Measurements from ENCODE around the gene MTMR3.

MTMR3 gene

GRCh38 chr22:29917052-29917902 lies 34.3 kb downstream of the MTMR3 start:
- no peak for DNase-seq

DNA sequence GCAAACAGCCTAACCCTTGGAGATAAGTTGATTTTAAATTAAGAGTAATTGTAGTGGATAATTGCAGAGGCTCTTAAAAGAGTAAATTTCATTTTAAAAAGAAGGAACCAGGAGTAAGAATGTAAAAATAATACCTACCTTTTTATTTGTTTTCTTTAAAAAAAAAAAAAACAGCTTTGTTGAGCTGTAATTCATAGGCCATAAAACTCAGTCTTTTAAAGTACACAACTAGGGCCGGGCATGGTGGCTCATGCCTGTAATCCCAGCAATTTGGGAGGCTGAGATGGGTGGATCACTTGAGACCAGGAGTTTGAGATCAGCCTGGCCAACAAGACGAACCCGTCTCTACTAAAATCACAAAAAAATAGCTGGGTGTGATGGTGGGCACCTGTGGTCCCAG lies 42.4 kb downstream of the MTMR3 start:
- no peak for DNase-seq

DNA sequence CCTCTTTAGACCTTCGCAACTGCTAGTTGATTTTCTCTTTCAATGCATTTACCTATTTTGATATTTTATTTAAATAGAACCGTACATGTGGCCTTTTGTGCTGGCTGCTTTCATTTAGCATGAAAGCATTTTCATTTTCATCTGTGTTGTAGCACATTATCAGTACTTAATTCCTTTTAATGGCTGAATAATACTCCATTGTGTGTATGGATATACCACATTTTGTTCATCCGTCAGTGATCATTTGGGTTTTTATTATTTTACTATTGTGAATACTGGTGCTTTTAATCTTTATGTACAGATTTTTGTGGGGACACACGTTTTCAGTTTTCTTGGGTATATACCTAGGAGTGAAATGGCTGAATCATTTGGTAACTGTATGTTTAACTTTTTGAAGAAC lies 43.1 kb downstream of the MTMR3 start:
- DNase-seq, result no peak

- no peak for DNase-seq
Measured at GRCh38 chr22:29932136-29932535, 49.2 kb downstream of the MTMR3 start.

DNA sequence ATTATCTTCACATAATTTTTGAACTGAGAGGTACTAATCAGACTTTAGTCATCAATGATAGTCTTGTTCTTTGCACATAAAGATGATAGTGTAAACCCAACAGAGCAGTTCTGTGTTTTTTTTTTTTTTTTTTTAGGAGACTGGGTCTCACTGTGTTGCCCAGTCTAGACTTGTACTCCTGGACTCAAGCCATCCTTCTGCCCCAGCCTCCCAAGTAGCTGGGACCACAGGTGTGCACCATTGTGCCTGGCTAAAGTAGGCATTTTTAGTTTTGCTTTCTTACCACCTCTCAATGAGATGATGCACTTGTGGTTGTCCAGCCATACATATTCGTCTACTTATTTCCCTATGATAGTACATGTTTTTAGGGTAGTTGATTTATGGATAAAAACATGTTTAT lies 50.6 kb downstream of the MTMR3 start:
- no peak for DNase-seq

DNA sequence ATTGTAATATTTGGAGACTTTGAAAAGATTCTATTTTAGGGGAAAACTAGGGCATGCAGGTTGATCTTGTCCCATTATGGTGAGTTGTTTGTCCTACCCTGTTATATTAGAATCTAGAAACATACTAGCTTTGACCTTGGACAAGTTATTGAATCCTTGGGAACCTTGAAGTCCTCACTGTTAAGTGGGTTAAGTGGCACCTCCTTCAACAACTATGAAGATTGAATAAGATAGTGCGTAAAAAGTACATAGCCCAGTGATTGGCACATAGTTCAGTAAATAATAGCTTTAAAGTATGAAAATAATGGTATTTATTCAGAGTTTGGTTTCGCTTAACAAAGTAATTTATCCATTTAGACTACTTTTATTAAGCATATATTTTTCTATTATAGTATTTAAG lies 51.6 kb downstream of the MTMR3 start:
- no peak for DNase-seq

- no peak for DNase-seq
Measured at GRCh38 chr22:29936186-29936585, 53.2 kb downstream of the MTMR3 start.

DNA sequence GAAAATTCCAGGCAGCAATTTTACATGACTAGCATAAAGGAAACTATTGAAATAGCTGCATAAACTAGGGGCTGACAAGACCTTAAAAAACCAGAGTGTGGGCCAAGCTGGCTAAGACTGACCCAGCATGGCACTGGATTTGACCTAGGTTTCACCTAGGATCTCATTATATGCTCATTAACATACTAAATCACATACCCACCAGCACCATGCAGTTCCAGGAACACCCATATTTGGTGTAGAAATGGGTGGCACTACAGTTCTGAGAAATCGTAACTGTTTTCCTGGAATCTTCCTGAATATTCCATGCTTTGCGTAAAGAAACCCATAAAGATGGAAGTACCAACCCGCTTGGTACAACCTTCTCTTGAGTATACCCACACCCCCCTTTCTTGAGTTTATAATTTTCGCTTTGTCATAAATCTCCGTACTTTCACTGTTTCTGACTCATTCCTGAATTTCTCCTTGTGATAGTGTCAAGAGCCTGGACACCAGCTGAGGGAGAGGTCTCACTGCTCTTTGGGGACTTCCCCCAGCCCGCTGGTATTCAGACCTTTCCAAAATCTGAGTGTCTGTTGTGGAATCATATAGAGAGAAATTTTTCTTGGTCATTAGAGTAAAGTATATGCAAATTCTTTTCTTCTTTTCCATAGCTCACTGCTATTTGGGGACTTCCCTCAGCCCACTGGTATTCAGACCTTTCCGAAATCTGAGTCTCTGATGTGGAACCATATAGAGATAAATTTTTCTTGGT lies 55.1 kb downstream of the MTMR3 start:
- DNase-seq, result peak; percentile 58

- DNase-seq, result no peak
Measured at GRCh38 chr22:29940526-29940925, 57.6 kb downstream of the MTMR3 start.

GRCh38 chr22:29944339-29944738 lies 61.4 kb downstream of the MTMR3 start:
- DNase-seq, result no peak

GRCh38 chr22:29945435-29945834 lies 62.5 kb downstream of the MTMR3 start:
- no peak for DNase-seq

DNA sequence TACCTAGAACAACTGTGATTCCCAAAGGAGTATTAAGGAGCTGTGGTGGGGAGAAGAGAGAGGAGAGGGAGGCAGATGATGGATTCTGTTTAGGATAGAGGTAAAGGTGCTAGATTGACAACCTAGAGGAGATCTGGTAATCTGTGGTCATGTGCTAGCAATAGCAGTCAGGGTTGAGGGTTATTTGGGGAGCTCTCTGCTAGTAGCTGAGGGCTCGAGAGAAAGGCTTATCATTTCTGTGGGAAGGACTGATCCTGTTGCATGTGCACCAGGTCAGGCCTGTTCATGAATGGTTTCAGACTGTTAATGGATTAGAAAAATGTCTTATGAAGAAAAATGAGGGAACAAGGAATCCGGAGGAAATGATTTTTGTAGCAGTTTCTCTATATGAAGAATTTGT lies 63.2 kb downstream of the MTMR3 start:
- DNase-seq, result no peak

DNA sequence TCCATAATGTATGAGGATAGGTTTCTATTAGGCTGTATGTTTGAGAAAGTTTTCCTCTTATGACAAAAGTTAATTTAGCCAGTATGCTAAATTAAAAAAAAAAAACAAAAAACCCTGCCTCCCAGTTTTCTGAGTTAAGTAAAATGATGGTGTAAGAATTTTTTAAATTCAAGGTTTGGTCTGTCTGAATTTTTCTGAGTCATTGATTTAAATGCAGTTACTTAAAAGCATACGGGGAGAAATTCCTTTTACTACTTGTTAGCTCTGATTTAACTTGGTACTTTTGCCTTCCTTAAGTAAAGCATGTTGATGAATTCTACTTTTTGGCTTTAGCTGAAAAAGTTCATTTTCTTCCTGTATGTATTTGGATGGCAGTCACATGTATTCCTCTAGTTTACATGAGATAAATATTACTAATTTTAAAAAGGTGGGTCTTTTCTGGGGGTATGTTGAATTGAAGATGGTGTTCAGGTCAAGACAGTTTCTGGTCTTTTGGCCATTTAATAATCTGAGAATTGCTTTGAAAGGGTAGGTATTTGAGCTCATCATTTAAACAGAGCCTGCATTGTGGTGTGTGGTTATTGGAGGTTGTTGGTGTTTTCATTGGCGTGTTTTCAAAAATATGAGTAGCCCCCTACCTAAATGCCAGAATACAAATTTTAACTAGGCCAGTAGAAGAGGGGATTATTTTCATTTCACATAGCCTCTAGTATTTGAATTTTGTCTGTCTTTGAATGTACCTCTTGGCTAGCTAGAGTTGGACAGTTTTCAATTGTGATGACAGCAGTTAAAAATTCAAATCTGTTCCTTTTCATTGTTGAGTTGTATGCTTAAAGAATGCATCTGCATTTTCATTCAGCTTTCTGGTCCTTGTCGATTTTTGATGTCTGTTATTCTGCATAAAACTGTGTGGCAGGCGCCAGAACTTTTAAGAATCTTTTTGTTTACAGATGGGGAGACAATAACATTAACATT lies 64.7 kb downstream of the MTMR3 start:
- no peak for DNase-seq

DNA sequence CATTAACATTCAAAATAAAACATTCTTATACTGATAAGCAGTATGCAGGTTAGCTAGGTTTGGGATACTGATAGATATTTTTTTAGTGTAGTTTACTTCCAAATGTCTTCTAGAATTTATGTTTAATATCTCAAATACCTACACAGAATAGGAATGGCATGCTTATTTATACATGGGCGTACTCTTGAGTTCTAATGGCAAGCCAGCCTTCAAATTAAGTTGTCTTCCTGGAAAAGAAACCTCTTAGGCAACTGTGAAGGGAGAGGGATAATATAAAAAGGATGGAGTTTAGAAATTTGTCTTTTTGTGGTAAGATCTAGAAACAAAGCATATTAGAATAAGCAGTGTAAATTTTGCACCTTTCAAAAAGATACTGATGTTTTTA lies 65.4 kb downstream of the MTMR3 start:
- no peak for DNase-seq

DNA sequence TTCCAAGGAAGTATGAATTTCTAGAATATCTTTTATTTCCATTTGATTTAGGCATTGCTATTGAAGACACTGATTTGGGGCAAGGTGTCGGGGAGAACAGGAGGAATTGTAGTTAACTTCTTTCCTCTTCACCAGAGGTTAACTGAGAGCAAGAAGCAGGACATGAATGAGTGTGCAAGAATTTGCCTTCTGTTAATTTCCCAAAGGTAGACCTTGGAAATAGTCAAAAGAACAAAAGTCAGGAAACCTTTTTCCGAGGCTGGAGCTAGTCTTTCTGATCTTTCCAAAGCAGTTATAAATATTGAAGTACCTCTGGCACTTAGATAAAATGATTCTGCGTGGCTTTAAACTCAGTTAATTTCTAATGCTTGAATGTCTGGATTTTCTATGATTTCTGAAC lies 66.9 kb downstream of the MTMR3 start:
- DNase-seq, result no peak

DNA sequence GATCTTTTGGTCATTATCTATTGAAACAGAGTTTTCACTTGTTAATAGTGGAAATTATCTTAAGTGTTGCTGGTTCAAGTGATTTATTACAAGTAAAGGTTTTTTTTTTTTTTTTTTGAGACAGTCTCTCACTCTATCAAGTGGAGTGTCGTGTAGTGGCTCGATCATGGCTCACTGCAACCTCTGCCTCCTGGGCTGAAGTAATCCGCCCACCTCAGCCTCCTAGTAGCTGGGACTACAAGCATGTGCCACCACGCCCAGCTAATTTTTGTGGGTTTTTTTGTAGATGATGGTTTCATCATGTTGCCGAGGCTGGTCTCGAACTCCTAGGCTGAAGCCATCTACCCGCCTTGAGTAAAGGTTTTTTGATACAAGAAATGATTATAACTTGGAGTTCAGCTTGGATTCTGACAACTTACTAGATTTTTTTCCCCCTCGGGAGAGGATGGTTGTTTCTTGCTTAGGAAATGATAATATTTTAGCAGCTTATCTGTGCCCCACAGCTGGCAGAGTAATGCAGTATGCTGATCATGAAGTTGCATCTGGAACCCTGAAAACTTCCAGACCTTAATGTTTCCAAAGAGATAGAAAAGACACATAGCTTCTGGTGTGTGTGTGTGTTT lies 68.9 kb downstream of the MTMR3 start:
- DNase-seq, result no peak

- DNase-seq, result no peak
Measured at GRCh38 chr22:29954203-29954855, 71.4 kb downstream of the MTMR3 start.

GRCh38 chr22:29956680-29957079 lies 73.7 kb downstream of the MTMR3 start:
- no peak for DNase-seq

- no peak for DNase-seq
Measured at GRCh38 chr22:29958170-29958569, 75.2 kb downstream of the MTMR3 start.

DNA sequence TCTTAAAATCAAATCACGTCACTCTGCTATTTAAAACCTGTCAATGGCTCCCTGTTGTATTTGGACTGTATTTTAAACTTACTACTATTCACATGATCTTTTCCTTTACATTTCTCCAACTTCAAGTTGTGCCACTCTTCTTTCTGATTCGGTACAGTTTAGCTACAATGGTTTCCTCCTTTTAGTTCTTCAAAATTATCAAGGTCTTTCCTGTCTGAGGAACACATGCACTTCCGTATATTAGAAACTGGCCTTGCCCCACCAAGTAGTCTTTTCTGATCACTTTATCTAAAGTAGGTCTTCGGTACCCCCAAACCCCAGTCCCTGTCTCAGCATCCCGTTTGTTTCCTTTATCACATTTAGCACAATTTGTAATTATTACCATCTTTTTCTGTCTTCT lies 81.8 kb downstream of the MTMR3 start:
- DNase-seq, result no peak

GRCh38 chr22:29967461-29967860 lies 84.5 kb downstream of the MTMR3 start:
- DNase-seq, result no peak

- no peak for DNase-seq
Measured at GRCh38 chr22:29971607-29972006, 88.6 kb downstream of the MTMR3 start.
